ENCODE data around the gene LIPM. TPM values are rescaled to one million over a fixed set of nuclear protein-coding genes. Genes with fewer than 3 reads are reported as not detected.
A peak's percentile ranks its signal among the peaks of the same experiment; 100 is the strongest.

The LIPM gene
- total and polyA plus RNA-seq, 3 experiments from 2014 or later = not detected

DNA sequence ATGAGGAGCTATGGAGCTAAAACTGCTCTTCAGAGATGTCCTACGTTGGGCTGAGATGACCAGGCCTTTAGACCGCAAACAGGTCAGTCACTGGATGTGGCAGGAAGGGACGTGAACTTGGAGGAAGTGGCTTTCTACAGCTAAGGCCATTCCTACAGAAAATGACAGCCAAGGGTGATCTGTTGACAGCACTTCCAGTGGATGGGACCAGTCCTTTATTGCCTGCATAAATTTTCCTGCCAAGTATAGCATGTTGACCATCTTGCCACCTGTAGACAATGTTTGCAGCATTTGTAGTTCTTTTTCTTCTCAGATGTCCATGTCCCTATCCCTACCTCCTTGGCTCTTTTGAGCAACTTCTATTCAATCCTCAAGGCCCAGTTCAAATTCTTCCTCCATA, 3.4 kb downstream of the LIPM start:
- no peaks in the 10 kb centered on the region for H3K9me3 ChIP-seq (ENCODE audit: low read length)
- Mint-ChIP-seq H3K4me3 (no peak overlapping the region), H3K36me3 (no peaks in the 10 kb centered on the region), H3K9me3 (no peaks in the 10 kb centered on the region), H3K4me1 (peaks cover 10 to 14% (median 13%) of the 10 kb centered on the region in 3 donors), H3K27ac (no peak overlapping the region), H3K27me3 (no peaks in the 10 kb centered on the region)
- POLR2A ChIA-PET = no interaction called here
- DNase-seq = no peak
- H3K4me3 ChIP-seq (ENCODE audit: low read length) = no peak overlapping the region
- peaks cover 8% of the 10 kb centered on the region for H3K4me1 ChIP-seq (ENCODE audit: insufficient read depth, low read length)
- H3K36me3 ChIP-seq (ENCODE audit: insufficient read depth, low read length) = no peaks in the 10 kb centered on the region
- CTCF ChIA-PET = no interaction called here
- no peak overlapping the region for H3K27ac ChIP-seq (ENCODE audit: low read depth, low read length)
- H3K27me3 ChIP-seq (ENCODE audit: insufficient read depth, low read length, poor library complexity, severe bottlenecking) = no peaks in the 10 kb centered on the region

DNA sequence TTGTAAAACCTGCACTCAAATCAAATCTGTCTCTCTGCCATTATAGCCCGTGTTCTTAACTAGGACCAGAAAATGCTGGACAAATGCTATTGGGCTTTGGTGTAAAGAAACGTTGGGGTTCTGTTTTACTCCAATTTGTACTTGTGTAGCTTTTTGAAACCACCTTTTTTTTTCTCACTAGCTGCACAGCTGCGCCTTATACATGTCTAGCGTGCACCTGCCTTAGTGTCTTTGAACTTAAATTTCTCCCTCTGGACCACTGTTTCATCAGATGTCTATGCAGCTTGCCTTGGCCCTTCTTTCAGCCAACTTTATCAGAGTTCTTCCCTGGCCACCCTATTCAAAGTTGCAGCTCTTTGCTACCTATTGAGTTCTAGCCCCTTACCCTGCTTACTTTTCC, 7.1 kb downstream of the LIPM start:
- Mint-ChIP-seq H3K27me3 (no peaks in the 10 kb centered on the region), H3K27ac (peak overlapping the region in 1 of 8 donors; percentile 58), H3K4me1 (peaks cover 10 to 14% (median 13%) of the 10 kb centered on the region in 3 donors), H3K9me3 (no peaks in the 10 kb centered on the region), H3K4me3 (no peak overlapping the region), H3K36me3 (no peaks in the 10 kb centered on the region)
- no peak overlapping the region for H3K27ac ChIP-seq (ENCODE audit: low read depth, low read length)
- no peaks in the 10 kb centered on the region for H3K9me3 ChIP-seq (ENCODE audit: low read length)
- ChIA-PET CTCF (interaction anchor here (1.2 to 3.9 kb wide), 6 partner anchors 9 to 123 kb away, joined by 4 to 42 read pairs (median 7); no protein-coding TSS in a partner anchor), POLR2A (no interaction called here)
- no peak overlapping the region for H3K4me3 ChIP-seq (ENCODE audit: low read length)
- H3K27me3 ChIP-seq (ENCODE audit: insufficient read depth, low read length, poor library complexity, severe bottlenecking) = no peaks in the 10 kb centered on the region
- no peak for DNase-seq
- peaks cover 10% of the 10 kb centered on the region for H3K4me1 ChIP-seq (ENCODE audit: insufficient read depth, low read length)
- no peaks in the 10 kb centered on the region for H3K36me3 ChIP-seq (ENCODE audit: insufficient read depth, low read length)

- Histone ChIP-seq H3K4me1 (ENCODE audit: insufficient read depth, low read length) (peaks cover 17% of the 10 kb centered on the region), H3K27me3 (ENCODE audit: insufficient read depth, low read length, poor library complexity, severe bottlenecking) (no peaks in the 10 kb centered on the region), H3K9me3 (ENCODE audit: low read length) (no peaks in the 10 kb centered on the region), H3K36me3 (ENCODE audit: insufficient read depth, low read length) (no peaks in the 10 kb centered on the region), H3K27ac (ENCODE audit: low read depth, low read length) (no peak overlapping the region), H3K4me3 (ENCODE audit: low read length) (no peak overlapping the region)
- POLR2A ChIA-PET = interaction anchor here (0.7 kb wide), 3 partner anchors 14 to 395 kb away, joined by 3 to 5 read pairs (median 4); no protein-coding TSS in a partner anchor
- Mint-ChIP-seq H3K27me3 (no peaks in the 10 kb centered on the region), H3K4me1 (peaks cover 10 to 18% (median 18%) of the 10 kb centered on the region in 3 donors), H3K9me3 (no peaks in the 10 kb centered on the region), H3K36me3 (no peaks in the 10 kb centered on the region), H3K27ac (peak overlapping the region in 2 of 8 donors; percentile 60 to 83), H3K4me3 (no peak overlapping the region)
- CTCF ChIA-PET = interaction anchor here (0.7 to 3.9 kb wide), 14 partner anchors 8 to 123 kb away, joined by 3 to 42 read pairs (median 4); no protein-coding TSS in a partner anchor
- peak in 4 of 5 donors; percentile 7 to 56 (median 28) for DNase-seq
Measured at GRCh38 chr10:88810196-88810961, 7.8 kb downstream of the LIPM start.

GRCh38 chr10:88813200-88813599, 10.7 kb downstream of the LIPM start:
- Histone ChIP-seq H3K9me3 (ENCODE audit: low read length) (no peaks in the 10 kb centered on the region), H3K27me3 (ENCODE audit: insufficient read depth, low read length, poor library complexity, severe bottlenecking) (no peaks in the 10 kb centered on the region), H3K27ac (ENCODE audit: low read depth, low read length) (no peak overlapping the region), H3K4me1 (ENCODE audit: insufficient read depth, low read length) (peaks cover 17% of the 10 kb centered on the region), H3K36me3 (ENCODE audit: insufficient read depth, low read length) (no peaks in the 10 kb centered on the region), H3K4me3 (ENCODE audit: low read length) (no peak overlapping the region)
- H3K27me3 Mint-ChIP-seq = no peaks in the 10 kb centered on the region
- no peak overlapping the region for H3K4me3 Mint-ChIP-seq
- H3K27ac Mint-ChIP-seq = peak overlapping the region in 2 of 8 donors; percentile 20 to 48
- no peaks in the 10 kb centered on the region for H3K36me3 Mint-ChIP-seq
- ChIA-PET POLR2A (no interaction called here), CTCF (interaction anchor here (1.2 to 2.1 kb wide), 2 partner anchors 11 to 14 kb away, joined by 3 to 5 read pairs; no protein-coding TSS in a partner anchor)
- DNase-seq = no peak
- H3K9me3 Mint-ChIP-seq = no peaks in the 10 kb centered on the region
- H3K4me1 Mint-ChIP-seq = peaks cover 13 to 29% (median 29%) of the 10 kb centered on the region in 3 donors

DNA sequence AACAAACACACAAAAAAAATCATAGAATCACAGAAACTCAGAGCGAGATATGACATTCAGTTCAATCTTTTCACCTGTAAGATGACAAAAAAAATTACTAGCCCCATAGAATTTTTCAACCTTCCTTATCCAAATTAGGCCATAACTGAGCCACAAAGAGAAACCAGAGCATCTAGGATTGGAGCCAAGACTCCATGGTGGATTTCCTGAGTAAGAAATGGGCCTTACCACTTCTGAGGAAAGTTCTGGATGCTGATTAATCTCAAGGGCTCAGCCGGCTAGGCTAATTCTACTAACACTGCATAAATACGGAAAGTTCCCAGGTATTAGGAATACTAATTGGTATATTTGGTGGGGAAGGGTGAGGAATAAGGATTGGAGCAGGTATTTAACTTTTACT, 16.8 kb downstream of the LIPM start:
- H3K27ac Mint-ChIP-seq = no peak overlapping the region
- DNase-seq = no peak
- CTCF ChIA-PET = interaction anchor here (1.2 to 1.9 kb wide), 3 partner anchors 9 to 16 kb away, joined by 4 to 10 read pairs (median 5); no protein-coding TSS in a partner anchor
- Histone ChIP-seq H3K4me1 (ENCODE audit: insufficient read depth, low read length) (peaks cover 27% of the 10 kb centered on the region), H3K4me3 (ENCODE audit: low read length) (no peak overlapping the region), H3K9me3 (ENCODE audit: low read length) (no peaks in the 10 kb centered on the region), H3K36me3 (ENCODE audit: insufficient read depth, low read length) (no peaks in the 10 kb centered on the region), H3K27ac (ENCODE audit: low read depth, low read length) (no peak overlapping the region), H3K27me3 (ENCODE audit: insufficient read depth, low read length, poor library complexity, severe bottlenecking) (no peaks in the 10 kb centered on the region)
- H3K9me3 Mint-ChIP-seq = no peaks in the 10 kb centered on the region
- peaks cover 0 to 9% (median 0%) of the 10 kb centered on the region in 3 donors for H3K36me3 Mint-ChIP-seq
- no peak overlapping the region for H3K4me3 Mint-ChIP-seq
- POLR2A ChIA-PET = no interaction called here
- H3K27me3 Mint-ChIP-seq = no peaks in the 10 kb centered on the region
- H3K4me1 Mint-ChIP-seq = peaks cover 23 to 62% (median 54%) of the 10 kb centered on the region in 3 donors

DNA sequence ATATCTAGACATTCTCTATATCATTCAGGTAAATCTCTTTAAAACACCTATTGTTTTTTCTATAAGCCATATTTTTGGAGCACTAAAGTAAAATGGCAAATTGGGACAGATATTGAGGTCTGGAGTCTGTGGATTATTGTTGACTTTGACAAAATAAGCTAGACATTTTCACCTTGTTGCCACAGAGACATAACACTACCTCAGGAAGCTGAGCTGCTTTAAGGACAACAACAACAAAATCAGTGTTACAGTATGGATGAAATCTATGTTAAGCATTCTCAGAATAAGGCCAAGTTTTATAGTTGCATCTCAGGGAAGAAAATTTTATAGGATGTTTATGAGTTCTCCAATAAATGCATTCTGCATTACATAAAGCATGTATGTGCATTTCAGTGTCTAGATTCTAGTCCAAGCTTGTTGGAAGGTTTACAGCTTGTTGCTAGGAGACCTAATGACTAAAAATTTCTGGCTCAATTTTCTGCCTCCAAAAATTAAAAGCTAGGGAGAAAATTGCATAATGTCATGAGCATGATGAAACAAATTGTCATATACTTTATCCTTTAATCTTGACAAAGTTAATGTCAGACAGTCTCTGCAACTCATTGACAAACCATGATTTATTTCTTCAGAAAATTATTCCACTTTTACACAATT, 18.3 kb downstream of the LIPM start:
- no peaks in the 10 kb centered on the region for H3K27me3 ChIP-seq (ENCODE audit: insufficient read depth, low read length, poor library complexity, severe bottlenecking)
- CTCF ChIA-PET = interaction anchor here (1.4 to 5.0 kb wide), 4 partner anchors 11 to 209 kb away, joined by 4 to 42 read pairs (median 18); no protein-coding TSS in a partner anchor
- DNase-seq = no peak
- H3K4me3 ChIP-seq (ENCODE audit: low read length) = no peak overlapping the region
- POLR2A ChIA-PET = interaction anchor here (0.9 kb wide), 1 partner anchor 59 kb away, joined by 3 read pairs; the partner anchor contains the start of gene STAMBPL1
- peaks cover 33% of the 10 kb centered on the region for H3K4me1 ChIP-seq (ENCODE audit: insufficient read depth, low read length)
- no peaks in the 10 kb centered on the region for H3K9me3 ChIP-seq (ENCODE audit: low read length)
- Mint-ChIP-seq H3K4me3 (no peak overlapping the region), H3K9me3 (no peaks in the 10 kb centered on the region), H3K4me1 (peaks cover 36 to 72% (median 63%) of the 10 kb centered on the region in 3 donors), H3K27ac (peak overlapping the region in 2 of 8 donors; percentile 6 to 36), H3K27me3 (no peaks in the 10 kb centered on the region), H3K36me3 (peaks cover 0 to 9% (median 0%) of the 10 kb centered on the region in 3 donors)
- no peak overlapping the region for H3K27ac ChIP-seq (ENCODE audit: low read depth, low read length)
- no peaks in the 10 kb centered on the region for H3K36me3 ChIP-seq (ENCODE audit: insufficient read depth, low read length)

GRCh38 chr10:88826388-88826787, 23.9 kb downstream of the LIPM start:
- Histone ChIP-seq H3K36me3 (ENCODE audit: insufficient read depth, low read length) (no peaks in the 10 kb centered on the region), H3K27me3 (ENCODE audit: insufficient read depth, low read length, poor library complexity, severe bottlenecking) (no peaks in the 10 kb centered on the region), H3K4me1 (ENCODE audit: insufficient read depth, low read length) (peaks cover 51% of the 10 kb centered on the region), H3K27ac (ENCODE audit: low read depth, low read length) (no peak overlapping the region), H3K4me3 (ENCODE audit: low read length) (peak overlapping the region; percentile 14), H3K9me3 (ENCODE audit: low read length) (no peaks in the 10 kb centered on the region)
- H3K27ac Mint-ChIP-seq = peak overlapping the region; percentile 11 to 88 (median 78)
- H3K4me1 Mint-ChIP-seq = peaks cover 59 to 91% (median 87%) of the 10 kb centered on the region in 3 donors
- ChIA-PET CTCF (interaction anchor here (0.9 to 2.8 kb wide), 4 partner anchors 9 to 108 kb away, joined by 5 to 17 read pairs (median 8); no protein-coding TSS in a partner anchor), POLR2A (interaction anchor here (3.5 kb wide), 1 partner anchor 54 kb away, joined by 13 read pairs; the partner anchor contains the start of gene STAMBPL1)
- H3K27me3 Mint-ChIP-seq = no peaks in the 10 kb centered on the region
- peak overlapping the region; percentile 0 to 62 (median 51) for H3K4me3 Mint-ChIP-seq
- no peak for DNase-seq
- H3K9me3 Mint-ChIP-seq = no peaks in the 10 kb centered on the region
- peaks cover 0 to 9% (median 0%) of the 10 kb centered on the region in 3 donors for H3K36me3 Mint-ChIP-seq

Measured in CD8-positive, alpha-beta memory T cell (primary cell).